NT2/D1 (cell line): ENCODE data around the gene GMDS.
A peak's percentile ranks its signal among the peaks of the same experiment; 100 is the strongest.

Source experiments
- DNase-seq: peaks from one replicate; pipeline ENCODE4 v3.0.0-alpha.2; 2011; ENCODE audit warnings: low read depth, low spot score
- H3K27me3 ChIP-seq: 2 replicates; pipeline ENCODE4 v1.6.0; 2011; ENCODE audit warnings: mild to moderate bottlenecking; ENCODE audit not compliant: insufficient read length, insufficient read depth
- H3K36me3 ChIP-seq: 2 replicates; pipeline ENCODE4 v1.6.1; 2011; ENCODE audit warnings: mild to moderate bottlenecking, low read length, mixed read lengths; ENCODE audit not compliant: insufficient read depth, insufficient read length
- H3K4me1 ChIP-seq: 2 replicates; pipeline ENCODE4 v1.5.1; 2011; ENCODE audit not compliant: insufficient read depth, insufficient read length
- H3K4me3 ChIP-seq: 2 replicates; pipeline ENCODE4 v1.5.1; 2011; ENCODE audit warnings: low read depth; ENCODE audit not compliant: insufficient read length
- H3K9ac ChIP-seq: 2 replicates; pipeline ENCODE4 v1.6.0; 2011; ENCODE audit warnings: low read depth; ENCODE audit not compliant: insufficient read length
- H3K9me3 ChIP-seq: 2 replicates; pipeline ENCODE4 v1.5.1; 2011; ENCODE audit warnings: mild to moderate bottlenecking, low read length; ENCODE audit not compliant: insufficient read depth
- SUZ12 ChIP-seq: IDR thresholded peaks from 2 replicates; pipeline ENCODE4 v1.6.1; 2011; ENCODE audit not compliant: insufficient read length, insufficient read depth; ENCODE audit errors: extremely low read depth
- YY1 ChIP-seq: IDR thresholded peaks from 2 replicates; pipeline ENCODE4 v1.6.1; 2011; ENCODE audit not compliant: insufficient read length, insufficient read depth
- ZNF274 ChIP-seq: IDR thresholded peaks from 2 replicates; pipeline ENCODE4 v1.6.1; 2011; ENCODE audit warnings: mild to moderate bottlenecking, low read depth, low read length

Gene GMDS

GRCh38 chr6:2218866-2219265 is 26.5 kb downstream of the GMDS start:
- Histone ChIP-seq H3K27me3 (no peaks in the 10 kb centered on the region), H3K9me3 (no peaks in the 10 kb centered on the region), H3K36me3 (no peaks in the 10 kb centered on the region), H3K4me1 (no peaks in the 10 kb centered on the region), H3K4me3 (no peak overlapping the region), H3K9ac (no peak overlapping the region)
- no peak for TF ChIP-seq ZNF274
- no peak for TF ChIP-seq SUZ12
- TF ChIP-seq YY1: no peak
- no peak for DNase-seq

DNA sequence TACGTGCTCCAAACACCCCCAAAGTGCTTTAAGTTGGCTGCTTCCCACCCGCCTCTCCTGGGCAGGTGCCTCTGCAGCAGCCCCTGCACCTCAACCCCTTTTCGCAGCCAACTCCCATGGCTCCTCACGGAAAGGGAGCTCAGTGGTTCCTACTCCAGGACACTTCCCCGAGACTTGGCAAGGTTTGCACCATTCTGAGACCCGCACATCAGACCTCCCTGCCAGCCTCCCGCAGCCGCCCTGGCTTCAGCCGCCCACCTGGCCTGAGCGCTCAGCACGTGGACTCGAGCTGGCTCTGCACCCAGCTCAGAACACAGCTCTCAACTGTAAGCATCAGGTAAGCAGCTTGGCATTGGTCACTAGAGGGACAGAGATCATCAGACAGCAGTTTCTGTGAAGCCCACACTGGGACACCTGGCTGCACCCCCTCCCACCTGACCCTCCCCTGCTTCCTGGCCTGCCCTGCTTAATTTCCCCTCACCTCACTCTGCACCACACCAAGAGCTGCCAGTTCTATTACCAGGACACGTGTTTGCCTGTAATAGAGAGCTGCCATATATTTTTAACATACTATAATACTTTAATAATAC is 28.5 kb downstream of the GMDS start:
- H3K9me3 ChIP-seq: no peaks in the 10 kb centered on the region
- H3K36me3 ChIP-seq: no peaks in the 10 kb centered on the region
- no peaks in the 10 kb centered on the region for H3K27me3 ChIP-seq
- TF ChIP-seq SUZ12: no peak
- no peak for TF ChIP-seq YY1
- no peak for TF ChIP-seq ZNF274
- no peak overlapping the region for H3K9ac ChIP-seq
- H3K4me3 ChIP-seq: no peak overlapping the region
- DNase-seq: no peak
- H3K4me1 ChIP-seq: no peaks in the 10 kb centered on the region

DNA sequence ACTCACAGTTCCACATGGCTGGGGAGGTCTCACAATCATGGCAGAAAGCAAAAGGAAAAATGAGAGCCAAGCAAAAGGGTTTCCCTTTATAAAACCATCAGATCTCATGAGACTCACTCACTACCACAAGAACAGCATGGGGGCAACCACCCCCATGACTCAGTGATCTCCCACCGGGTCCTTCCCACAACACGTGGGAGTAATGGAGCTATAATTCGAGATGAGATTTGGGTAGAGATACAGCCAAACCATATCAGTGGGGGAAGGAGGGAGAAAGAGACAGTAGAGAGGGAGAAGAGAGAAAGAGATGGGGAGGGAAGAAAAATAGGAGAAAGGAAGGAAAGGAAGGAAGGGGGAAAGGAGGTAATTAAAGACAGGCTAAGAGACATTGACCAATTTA is 30.1 kb downstream of the GMDS start:
- DNase-seq: no peak
- no peak for TF ChIP-seq ZNF274
- H3K9me3 ChIP-seq: no peaks in the 10 kb centered on the region
- H3K4me3 ChIP-seq: no peak overlapping the region
- H3K4me1 ChIP-seq: no peaks in the 10 kb centered on the region
- H3K36me3 ChIP-seq: no peaks in the 10 kb centered on the region
- H3K9ac ChIP-seq: no peak overlapping the region
- H3K27me3 ChIP-seq: no peaks in the 10 kb centered on the region

- H3K4me1 ChIP-seq: no peaks in the 10 kb centered on the region
- no peak overlapping the region for H3K4me3 ChIP-seq
- no peak for TF ChIP-seq YY1
- no peak for DNase-seq
- no peaks in the 10 kb centered on the region for H3K27me3 ChIP-seq
- no peak overlapping the region for H3K9ac ChIP-seq
- no peaks in the 10 kb centered on the region for H3K36me3 ChIP-seq
- H3K9me3 ChIP-seq: no peaks in the 10 kb centered on the region
Observed at GRCh38 chr6:2213086-2213485, 32.3 kb downstream of the GMDS start.

- Histone ChIP-seq H3K9me3 (peaks cover 5% of the 10 kb centered on the region; the same call in 1 of the 2 replicates), H3K27me3 (no peaks in the 10 kb centered on the region), H3K9ac (no peak overlapping the region), H3K36me3 (no peaks in the 10 kb centered on the region), H3K4me1 (no peaks in the 10 kb centered on the region), H3K4me3 (no peak overlapping the region)
- TF ChIP-seq YY1 (no peak), SUZ12 (no peak), ZNF274 (no peak)
- peak; percentile 44 for DNase-seq
Observed at GRCh38 chr6:2209226-2209809, 36.1 kb downstream of the GMDS start.

GRCh38 chr6:2208468-2208867 is 36.9 kb downstream of the GMDS start:
- Histone ChIP-seq H3K9me3 (peaks cover 5% of the 10 kb centered on the region; the same call in 1 of the 2 replicates), H3K27me3 (no peaks in the 10 kb centered on the region), H3K36me3 (no peaks in the 10 kb centered on the region), H3K4me1 (no peaks in the 10 kb centered on the region), H3K9ac (no peak overlapping the region), H3K4me3 (no peak overlapping the region)
- DNase-seq: no peak
- no peak for TF ChIP-seq YY1
- TF ChIP-seq SUZ12: no peak
- TF ChIP-seq ZNF274: no peak

GRCh38 chr6:2205396-2205795 is 40.0 kb downstream of the GMDS start:
- TF ChIP-seq SUZ12 (no peak), ZNF274 (no peak), YY1 (no peak)
- Histone ChIP-seq H3K4me1 (no peaks in the 10 kb centered on the region), H3K9ac (no peak overlapping the region), H3K27me3 (no peaks in the 10 kb centered on the region), H3K4me3 (no peak overlapping the region), H3K36me3 (no peaks in the 10 kb centered on the region), H3K9me3 (peaks cover 5% of the 10 kb centered on the region; the same call in 1 of the 2 replicates)
- DNase-seq: no peak

GRCh38 chr6:2204272-2204671 is 41.1 kb downstream of the GMDS start:
- Histone ChIP-seq H3K4me1 (no peaks in the 10 kb centered on the region), H3K4me3 (no peak overlapping the region), H3K9ac (no peak overlapping the region), H3K9me3 (peaks cover 5% of the 10 kb centered on the region; the same call in 1 of the 2 replicates), H3K36me3 (no peaks in the 10 kb centered on the region), H3K27me3 (no peaks in the 10 kb centered on the region)
- no peak for TF ChIP-seq YY1
- no peak for TF ChIP-seq ZNF274
- TF ChIP-seq SUZ12: no peak
- no peak for DNase-seq
